G401 (cell line): ENCODE data around the gene KATNB1. TPM values are rescaled to one million over a fixed set of nuclear protein-coding genes. Genes with fewer than 3 reads are reported as not detected.
"Not testable (repeated sequence)": the region's sequence is repeated elsewhere in the genome, so short reads cannot be mapped to it uniquely, and the experiment has no call there.

ENCODE experiments used
- DNase-seq: peaks from one replicate; pipeline ENCODE4 v3.0.0-alpha.2; 2015; ENCODE audit warnings: low spot score
- in situ Hi-C: cut with HindIII; loops from 2 replicates; pipeline ENCODE4 v1.10.0; 2016; ENCODE audit warnings: low sequenced_read_pairs, mixed read lengths
- total RNA-seq: library from RNA; depleted of rRNA; stranded (reverse); fragments of >200 nt; shearing (Covaris generic); gene quantifications from 2 replicates; pipeline ENCODE4 v1.2.3, GENCODE V29; 2014

Gene KATNB1
- total RNA-seq, 1 experiment from 2014 or later = 55.6 TPM

GRCh38 chr16:57762365-57763040, 26.9 kb downstream of the KATNB1 start:
- in situ Hi-C loops = no loop called here

GRCh38 chr16:57763285-57764005, 27.9 kb downstream of the KATNB1 start:
- DNase-seq = no peak

More at GRCh38 chr16:57762365-57763040, 26.9 kb downstream of the KATNB1 start:
- DNase-seq = no peak

GRCh38 chr16:57764006-57764340, 28.4 kb downstream of the KATNB1 start:
- in situ Hi-C loops = no loop called here
- DNase-seq = no peak

More at GRCh38 chr16:57763285-57764005, 27.9 kb downstream of the KATNB1 start:
- in situ Hi-C loops = no loop called here

GRCh38 chr16:57764341-57765159, 29.0 kb downstream of the KATNB1 start:
- in situ Hi-C loops = no loop called here
- peak; percentile 27 for DNase-seq

GRCh38 chr16:57765160-57765728, 29.7 kb downstream of the KATNB1 start:
- in situ Hi-C loops = no loop called here
- DNase-seq = no peak

- DNase-seq = no peak
- in situ Hi-C loops = no loop called here
Measured at GRCh38 chr16:57766714-57767348, 31.3 kb downstream of the KATNB1 start.

- no peak for DNase-seq
- in situ Hi-C loops = no loop called here
Measured at GRCh38 chr16:57769541-57770145, 34.1 kb downstream of the KATNB1 start.

GRCh38 chr16:57770361-57770760, 34.8 kb downstream of the KATNB1 start:
- in situ Hi-C loops = no loop called here

GRCh38 chr16:57771141-57771785, 35.7 kb downstream of the KATNB1 start:
- in situ Hi-C loops = no loop called here
- DNase-seq = no peak

More at GRCh38 chr16:57770361-57770760, 34.8 kb downstream of the KATNB1 start:
- DNase-seq = no peak

GRCh38 chr16:57773019-57773418, 37.4 kb downstream of the KATNB1 start:
- in situ Hi-C loops = no loop called here
- DNase-seq = no peak

GRCh38 chr16:57773655-57774295, 38.2 kb downstream of the KATNB1 start:
- in situ Hi-C loops = no loop called here
- DNase-seq = no peak

GRCh38 chr16:57774705-57775285, 39.2 kb downstream of the KATNB1 start:
- in situ Hi-C loops = no loop called here
- DNase-seq = no peak

- in situ Hi-C loops = no loop called here
- peak; percentile 22 for DNase-seq
Measured at GRCh38 chr16:57775661-57776469, 40.3 kb downstream of the KATNB1 start.

GRCh38 chr16:57778658-57779057, 43.1 kb downstream of the KATNB1 start:
- in situ Hi-C loops = no loop called here
- no peak for DNase-seq

- in situ Hi-C loops, DNase-seq: not testable (repeated sequence)
Measured at GRCh38 chr16:57779836-57780235, 44.3 kb downstream of the KATNB1 start.

GRCh38 chr16:57781349-57781740, 45.8 kb downstream of the KATNB1 start:
- in situ Hi-C loops = no loop called here
- no peak for DNase-seq
